HL-60/S4 (cell line): Measurements from ENCODE around the gene HDX.
"Not testable (repeated sequence)": the region's sequence is repeated elsewhere in the genome, so short reads cannot be mapped to it uniquely, and the experiment has no call there.

Source experiments
- in situ Hi-C: fragments of 300-500 bp; cut with MboI; formaldehyde crosslinking; loops from 2 replicates; pipeline ENCODE4 v1.14.3; 2022; ENCODE audit warnings: low sequenced_read_pairs

The HDX gene

DNA sequence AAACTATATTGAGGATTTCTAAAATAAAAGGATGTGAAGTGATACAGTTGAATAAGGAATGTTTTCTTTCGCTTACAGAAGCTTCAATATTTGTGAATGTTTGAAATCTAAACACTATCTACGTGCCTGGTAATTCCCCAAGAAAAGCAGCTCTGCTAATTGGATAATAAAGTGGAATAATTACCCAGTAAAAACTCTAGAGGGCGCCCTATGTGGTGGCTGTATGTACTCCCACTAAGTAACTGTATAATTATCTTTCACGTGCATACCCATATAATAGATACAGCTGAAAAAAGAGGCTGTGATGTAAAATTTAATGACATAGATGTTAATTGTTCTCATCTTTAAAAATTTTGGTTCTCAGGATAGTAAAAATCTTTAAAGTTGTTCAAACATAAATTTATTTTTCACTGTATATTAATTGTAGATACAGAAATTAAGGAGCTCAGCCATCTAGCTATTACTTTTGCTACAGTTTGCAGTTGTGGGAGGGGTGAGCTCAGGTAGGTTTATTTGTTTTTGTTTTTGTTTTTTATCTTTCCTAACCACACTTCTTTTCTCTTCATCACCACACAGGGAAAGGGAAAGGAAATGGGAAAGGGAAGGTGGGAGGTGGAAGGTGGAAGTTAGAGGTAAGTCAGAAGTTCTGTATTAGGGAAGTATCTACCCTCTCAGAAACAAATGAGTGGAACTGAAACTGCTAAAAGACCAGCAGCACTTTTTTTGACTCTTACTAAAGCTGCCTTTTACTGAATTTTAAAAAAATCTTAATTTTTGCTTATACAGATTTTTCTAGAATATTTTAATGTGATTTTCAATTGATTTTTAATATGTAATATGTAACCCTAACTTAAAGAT is 162.5 kb downstream of the HDX start:
- in situ Hi-C loops, result no loop called here

GRCh38 chrX:84336646-84337045 is 165.6 kb downstream of the HDX start:
- in situ Hi-C loops, result no loop called here

- in situ Hi-C loops, result no loop called here
Observed at GRCh38 chrX:84335121-84335520, 167.1 kb downstream of the HDX start.

GRCh38 chrX:84322083-84322827 is 180.0 kb downstream of the HDX start:
- in situ Hi-C loops, result no loop called here

DNA sequence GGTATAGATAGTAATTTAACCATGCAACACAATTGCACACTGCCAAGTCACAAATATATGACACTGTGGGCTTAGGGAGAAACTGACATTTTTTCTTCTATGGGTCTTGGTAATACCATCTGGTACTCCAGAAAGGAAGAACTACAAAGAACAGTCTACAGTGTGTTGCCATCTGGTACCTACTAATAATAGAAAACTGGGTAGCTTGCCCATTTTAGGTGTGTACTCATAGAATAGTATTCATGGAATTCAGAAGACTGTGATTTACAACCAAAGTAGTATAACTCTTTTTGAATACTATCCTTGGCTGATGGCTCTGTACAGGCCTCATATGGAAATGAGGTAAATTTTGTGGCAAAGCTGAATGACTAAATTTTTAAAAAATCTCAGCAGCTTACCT is 181.6 kb downstream of the HDX start:
- in situ Hi-C loops, result no loop called here

DNA sequence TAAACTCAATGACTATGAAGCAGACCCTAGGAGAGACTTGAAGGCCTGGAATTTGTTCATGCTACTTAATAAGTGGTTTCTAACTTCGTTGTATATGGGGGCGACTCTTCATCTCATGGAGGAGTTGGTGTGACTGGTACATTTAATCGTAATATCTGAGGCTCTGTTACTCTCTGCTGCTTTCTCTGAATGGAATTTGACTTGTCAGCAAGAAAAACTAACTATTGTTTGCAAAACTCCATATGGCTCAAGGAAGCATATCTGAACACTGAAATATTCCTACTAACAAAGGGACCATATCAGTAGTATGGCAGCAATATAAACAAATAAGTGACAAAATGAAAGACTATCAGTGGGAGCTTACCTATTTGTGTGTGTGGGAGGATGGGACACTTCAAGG is 182.2 kb downstream of the HDX start:
- in situ Hi-C loops, result no loop called here

DNA sequence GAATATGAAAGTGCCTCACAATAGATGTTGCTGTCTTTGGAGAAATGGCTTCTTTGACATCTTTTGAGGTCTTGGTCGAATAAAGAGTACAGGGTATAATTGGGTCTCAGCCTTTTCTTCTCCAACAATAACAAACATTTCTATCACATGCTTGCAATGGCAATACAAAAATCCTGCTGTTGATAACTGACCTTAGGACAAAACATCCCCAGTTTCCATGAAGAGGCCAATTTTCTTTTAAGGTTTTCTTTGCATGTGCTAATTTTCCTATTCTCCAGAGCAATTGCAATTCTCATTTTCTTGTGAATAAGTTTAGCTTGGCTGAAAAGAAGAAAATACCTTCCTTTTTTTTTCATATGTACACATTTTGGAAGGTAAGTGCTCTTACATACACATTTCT is 183.6 kb downstream of the HDX start:
- in situ Hi-C loops, result no loop called here

- in situ Hi-C loops, result not testable (repeated sequence)
Observed at GRCh38 chrX:84315946-84316345, 186.3 kb downstream of the HDX start.
